Gastrocnemius medialis (tissue), 4 donors: ENCODE data around the gene SAMD5.

Experiments used
- POLR2A ChIP-seq, 2 donors: fragments of 450-650 bp; IDR thresholded peaks; one replicate each; pipeline ENCODE4 v1.6.1; 2017; ENCODE audit warnings: antibody characterized with exemption in 2 of 2, mild to moderate bottlenecking in 2 of 2, moderate library complexity in 2 of 2
- TF ChIP-seq, protein P1 (sequence below), 5 experiments: fragments of 450-650 bp in 3 of 5; fragments of 200-600 bp in 2 of 5; sonication (generic) in 2 of 5; IDR thresholded peaks in 4 of 5; conservative IDR thresholded peaks in 1 of 5; 1 replicate in 4 of 5; 2 replicates in 1 of 5; pipeline ENCODE4 v1.5.1; 2016 to 2019; ENCODE audit warnings: antibody characterized with exemption in 5 of 5, mild to moderate bottlenecking in 3 of 5, moderate library complexity in 3 of 5

GRCh38 chr6:147611992-147612391 is 103.5 kb downstream of the SAMD5 start:
- no peak for TF ChIP-seq POLR2A (IDR thresholded peaks at IDR 0.05)
- TF ChIP-seq, protein P1, sequence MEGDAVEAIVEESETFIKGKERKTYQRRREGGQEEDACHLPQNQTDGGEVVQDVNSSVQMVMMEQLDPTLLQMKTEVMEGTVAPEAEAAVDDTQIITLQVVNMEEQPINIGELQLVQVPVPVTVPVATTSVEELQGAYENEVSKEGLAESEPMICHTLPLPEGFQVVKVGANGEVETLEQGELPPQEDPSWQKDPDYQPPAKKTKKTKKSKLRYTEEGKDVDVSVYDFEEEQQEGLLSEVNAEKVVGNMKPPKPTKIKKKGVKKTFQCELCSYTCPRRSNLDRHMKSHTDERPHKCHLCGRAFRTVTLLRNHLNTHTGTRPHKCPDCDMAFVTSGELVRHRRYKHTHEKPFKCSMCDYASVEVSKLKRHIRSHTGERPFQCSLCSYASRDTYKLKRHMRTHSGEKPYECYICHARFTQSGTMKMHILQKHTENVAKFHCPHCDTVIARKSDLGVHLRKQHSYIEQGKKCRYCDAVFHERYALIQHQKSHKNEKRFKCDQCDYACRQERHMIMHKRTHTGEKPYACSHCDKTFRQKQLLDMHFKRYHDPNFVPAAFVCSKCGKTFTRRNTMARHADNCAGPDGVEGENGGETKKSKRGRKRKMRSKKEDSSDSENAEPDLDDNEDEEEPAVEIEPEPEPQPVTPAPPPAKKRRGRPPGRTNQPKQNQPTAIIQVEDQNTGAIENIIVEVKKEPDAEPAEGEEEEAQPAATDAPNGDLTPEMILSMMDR (IDR thresholded peaks at IDR 0.05 in 4 of 5, conservative IDR thresholded peaks at IDR 0.05 in 1 of 5): no peak
